Activated CD8-positive, alpha-beta T cell treated with anti-CD3 and anti-CD28 coated beads for 36 hours (primary cell): ENCODE measurements around the gene ZNF407. TPM values are rescaled to one million over a fixed set of nuclear protein-coding genes. Genes with fewer than 3 reads are reported as not detected.
"Not testable (repeated sequence)": the region's sequence is repeated elsewhere in the genome, so short reads cannot be mapped to it uniquely, and the experiment has no call there.

Source experiments
- ATAC-seq: fragments of 200-7000 bp; cut with Tn5 transposase; one replicate; pipeline ENCODE4 v1.10.0; 2021; ENCODE audit warnings: mild to moderate bottlenecking, moderate library complexity
- CTCF ChIA-PET: fragments of 350-600 bp; sonication (Branson Sonifier 250); formaldehyde crosslinking; loops from one replicate; lab custom pipeline; 2021; ENCODE audit warnings: antibody characterized with exemption; lab: Charles Lee
- POLR2A ChIA-PET: fragments of 350-600 bp; sonication (Branson Sonifier 250); formaldehyde crosslinking; loops from one replicate; lab custom pipeline; 2021; ENCODE audit warnings: antibody characterized with exemption; lab: Charles Lee
- DNase-seq: peaks from one replicate; pipeline ENCODE4 v3.0.0-alpha.2; 2020
- H3K27ac Mint-ChIP-seq: one replicate; pipeline ENCODE4 v1.8.0; 2021; ENCODE audit warnings: mild to moderate bottlenecking, mixed read lengths
- H3K27me3 Mint-ChIP-seq: one replicate; pipeline ENCODE4 v1.8.0; 2021; ENCODE audit warnings: mixed read lengths
- H3K36me3 Mint-ChIP-seq: one replicate; pipeline ENCODE4 v1.8.0; 2021; ENCODE audit warnings: low read depth, mixed read lengths
- H3K4me1 Mint-ChIP-seq: one replicate; pipeline ENCODE4 v1.8.0; 2021; ENCODE audit warnings: low read depth, mixed read lengths
- H3K4me3 Mint-ChIP-seq: one replicate; pipeline ENCODE4 v1.8.0; 2021; ENCODE audit warnings: mild to moderate bottlenecking, moderate library complexity, mixed read lengths
- H3K9me3 Mint-ChIP-seq: one replicate; pipeline ENCODE4 v1.8.0; 2021; ENCODE audit warnings: mixed read lengths
- intact Hi-C: fragments of 100-400 bp; cut with micrococcal nuclease; formaldehyde crosslinking; loops from one replicate; pipeline ENCODE4 v1.10.0; 2022
- total RNA-seq, 2 experiments: library from RNA; stranded (reverse); gene quantifications; one replicate each; pipeline ENCODE4 v1.2.3, GENCODE V29; 2021
- TF ChIP-seq, protein P1 (sequence below): fragments of 200-600 bp; IDR thresholded peaks from one replicate; pipeline ENCODE4 v1.8.0; 2022; ENCODE audit warnings: antibody characterized with exemption, mild to moderate bottlenecking

The ZNF407 gene
- total RNA-seq, 2 experiments from 2014 or later: 9.9 to 10.8 TPM

DNA sequence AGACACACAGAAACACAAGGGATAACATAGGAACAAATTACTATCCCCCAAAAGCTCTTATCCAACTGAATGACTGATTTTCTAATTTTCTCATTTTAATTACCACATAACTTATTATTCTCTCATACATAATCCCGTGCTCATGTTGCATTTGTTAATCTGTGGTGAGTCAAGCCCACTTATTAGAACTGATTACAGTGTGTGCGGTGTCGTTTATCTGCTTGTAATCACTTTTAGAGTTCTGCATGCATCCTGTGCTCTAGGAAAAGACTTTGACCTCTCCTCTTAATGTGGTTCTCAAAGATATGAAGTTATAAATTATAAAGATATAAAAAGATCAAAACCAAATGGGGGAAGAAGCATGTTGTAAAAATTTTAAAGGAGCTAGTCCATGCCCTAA, 33.7 kb upstream of the ZNF407 start:
- CTCF ChIA-PET: interaction anchor here (3.1 kb wide), 1 partner anchor 12 kb away, joined by 14 read pairs; no protein-coding TSS in a partner anchor
- Mint-ChIP-seq H3K9me3 (peaks cover 7% of the 10 kb centered on the region), H3K4me1 (no peaks in the 10 kb centered on the region), H3K27me3 (peaks cover 10% of the 10 kb centered on the region), H3K4me3 (no peak overlapping the region), H3K27ac (no peak overlapping the region), H3K36me3 (no peaks in the 10 kb centered on the region)
- intact Hi-C loops: no loop called here
- no peak for DNase-seq
- TF ChIP-seq, protein P1, sequence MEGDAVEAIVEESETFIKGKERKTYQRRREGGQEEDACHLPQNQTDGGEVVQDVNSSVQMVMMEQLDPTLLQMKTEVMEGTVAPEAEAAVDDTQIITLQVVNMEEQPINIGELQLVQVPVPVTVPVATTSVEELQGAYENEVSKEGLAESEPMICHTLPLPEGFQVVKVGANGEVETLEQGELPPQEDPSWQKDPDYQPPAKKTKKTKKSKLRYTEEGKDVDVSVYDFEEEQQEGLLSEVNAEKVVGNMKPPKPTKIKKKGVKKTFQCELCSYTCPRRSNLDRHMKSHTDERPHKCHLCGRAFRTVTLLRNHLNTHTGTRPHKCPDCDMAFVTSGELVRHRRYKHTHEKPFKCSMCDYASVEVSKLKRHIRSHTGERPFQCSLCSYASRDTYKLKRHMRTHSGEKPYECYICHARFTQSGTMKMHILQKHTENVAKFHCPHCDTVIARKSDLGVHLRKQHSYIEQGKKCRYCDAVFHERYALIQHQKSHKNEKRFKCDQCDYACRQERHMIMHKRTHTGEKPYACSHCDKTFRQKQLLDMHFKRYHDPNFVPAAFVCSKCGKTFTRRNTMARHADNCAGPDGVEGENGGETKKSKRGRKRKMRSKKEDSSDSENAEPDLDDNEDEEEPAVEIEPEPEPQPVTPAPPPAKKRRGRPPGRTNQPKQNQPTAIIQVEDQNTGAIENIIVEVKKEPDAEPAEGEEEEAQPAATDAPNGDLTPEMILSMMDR: no peak
- no peak for ATAC-seq
- POLR2A ChIA-PET: no interaction called here

DNA sequence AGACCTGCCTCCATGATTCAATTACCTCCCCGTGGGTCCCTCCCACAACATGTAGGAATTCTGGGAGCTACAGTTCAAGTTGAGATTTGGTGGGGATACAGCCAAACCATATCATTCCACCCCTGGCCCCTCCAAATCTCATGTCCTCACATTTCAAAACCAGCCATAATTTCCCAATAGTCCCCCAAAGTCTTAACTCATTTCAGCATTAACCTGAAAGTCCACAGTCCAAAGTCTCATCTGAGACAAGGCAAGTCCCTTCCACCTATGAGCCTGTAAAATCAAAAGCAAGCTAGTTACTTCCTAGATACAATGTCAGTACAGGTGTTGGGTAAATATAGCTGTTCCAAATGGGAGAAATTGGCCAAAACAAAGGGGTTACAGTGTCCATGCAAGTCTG, 32.5 kb upstream of the ZNF407 start:
- DNase-seq, H3K9me3 Mint-ChIP-seq, H3K4me3 Mint-ChIP-seq, intact Hi-C loops, H3K27ac Mint-ChIP-seq, POLR2A ChIA-PET, H3K4me1 Mint-ChIP-seq, H3K36me3 Mint-ChIP-seq, ATAC-seq: not testable (repeated sequence)
- peaks cover 14% of the 10 kb centered on the region for H3K27me3 Mint-ChIP-seq
- CTCF ChIA-PET: interaction anchor here (3.1 kb wide), 1 partner anchor 13 kb away, joined by 14 read pairs; no protein-coding TSS in a partner anchor

DNA sequence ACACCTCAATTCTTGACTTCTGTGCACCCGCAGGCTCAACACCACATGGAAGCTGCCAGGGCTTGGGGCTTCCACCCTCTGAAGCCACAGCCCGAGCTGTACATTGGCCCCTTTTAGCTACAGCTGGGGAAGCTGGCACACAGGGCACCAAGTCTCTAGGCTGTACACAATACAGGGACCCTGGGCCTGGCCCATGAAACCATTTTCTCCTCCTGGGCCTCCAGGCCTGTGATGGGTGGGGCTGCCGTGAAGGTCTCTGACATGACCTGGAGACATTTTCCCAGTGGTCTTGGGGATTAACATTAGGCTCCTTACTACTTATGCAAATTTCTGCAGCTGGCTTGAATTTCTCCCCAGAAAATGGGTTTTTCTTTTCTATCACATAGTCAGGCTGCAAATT, 31.7 kb upstream of the ZNF407 start:
- H3K27ac Mint-ChIP-seq, H3K4me1 Mint-ChIP-seq, ATAC-seq, POLR2A ChIA-PET, H3K36me3 Mint-ChIP-seq, H3K9me3 Mint-ChIP-seq, H3K4me3 Mint-ChIP-seq, intact Hi-C loops, DNase-seq: not testable (repeated sequence)
- H3K27me3 Mint-ChIP-seq: peaks cover 14% of the 10 kb centered on the region
- CTCF ChIA-PET: interaction anchor here (3.1 kb wide), 1 partner anchor 14 kb away, joined by 14 read pairs; no protein-coding TSS in a partner anchor

DNA sequence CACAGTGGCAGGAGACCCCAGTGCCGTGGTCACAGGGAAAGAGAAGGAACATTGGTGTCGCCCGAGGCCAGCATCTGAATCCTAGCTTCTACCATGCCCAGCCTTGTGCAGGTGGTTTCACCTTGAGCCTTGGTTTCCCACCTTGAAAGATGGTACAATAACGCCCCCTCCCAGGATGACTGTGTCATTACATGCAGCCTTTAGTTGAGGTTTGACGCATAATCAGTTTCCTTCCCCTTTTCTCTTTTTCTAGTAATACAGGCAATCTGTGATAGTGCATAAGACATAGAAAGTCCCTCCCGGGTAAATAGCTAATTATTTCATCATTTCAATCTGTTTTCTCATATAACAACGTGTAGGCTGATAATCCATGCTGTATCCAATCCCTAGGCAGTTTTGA, 29.8 kb upstream of the ZNF407 start:
- Mint-ChIP-seq H3K27me3 (peaks cover 14% of the 10 kb centered on the region), H3K4me1 (no peaks in the 10 kb centered on the region), H3K9me3 (peaks cover 7% of the 10 kb centered on the region), H3K4me3 (no peak overlapping the region), H3K27ac (no peak overlapping the region), H3K36me3 (no peaks in the 10 kb centered on the region)
- peak; percentile 8 for DNase-seq
- intact Hi-C loops: no loop called here
- ChIA-PET POLR2A (no interaction called here), CTCF (interaction anchor here (0.8 kb wide), 1 partner anchor 214 kb away, joined by 3 read pairs; no protein-coding TSS in a partner anchor)
- ATAC-seq: no peak
- TF ChIP-seq, protein P1: no peak

DNA sequence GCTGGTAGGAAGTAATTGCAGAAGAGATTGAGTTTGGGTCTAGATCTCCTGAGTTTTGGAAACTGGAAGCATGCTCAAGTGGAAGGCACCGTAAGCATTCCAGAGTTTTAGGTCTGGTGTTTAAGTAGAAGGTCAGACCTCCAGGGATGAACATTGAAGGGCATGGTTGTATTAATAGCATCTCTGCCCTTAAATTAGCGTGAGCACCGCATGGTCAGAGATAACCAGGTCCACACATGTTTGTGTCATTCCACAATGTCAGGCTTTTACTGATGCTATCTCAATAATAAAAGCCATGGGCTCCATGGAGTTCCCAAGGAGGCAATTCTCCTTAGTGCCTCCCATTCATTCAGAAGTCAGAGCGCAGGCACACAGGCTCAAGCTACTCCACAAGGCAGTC, 28.3 kb upstream of the ZNF407 start:
- TF ChIP-seq, protein P1: no peak
- DNase-seq (no peak), ATAC-seq (no peak)
- H3K9me3 Mint-ChIP-seq: peaks cover 7% of the 10 kb centered on the region
- H3K4me3 Mint-ChIP-seq: no peak overlapping the region
- H3K36me3 Mint-ChIP-seq: no peaks in the 10 kb centered on the region
- no peak overlapping the region for H3K27ac Mint-ChIP-seq
- intact Hi-C loops: no loop called here
- no peaks in the 10 kb centered on the region for H3K4me1 Mint-ChIP-seq
- H3K27me3 Mint-ChIP-seq: peaks cover 18% of the 10 kb centered on the region
- CTCF ChIA-PET: no interaction called here
- POLR2A ChIA-PET: no interaction called here

DNA sequence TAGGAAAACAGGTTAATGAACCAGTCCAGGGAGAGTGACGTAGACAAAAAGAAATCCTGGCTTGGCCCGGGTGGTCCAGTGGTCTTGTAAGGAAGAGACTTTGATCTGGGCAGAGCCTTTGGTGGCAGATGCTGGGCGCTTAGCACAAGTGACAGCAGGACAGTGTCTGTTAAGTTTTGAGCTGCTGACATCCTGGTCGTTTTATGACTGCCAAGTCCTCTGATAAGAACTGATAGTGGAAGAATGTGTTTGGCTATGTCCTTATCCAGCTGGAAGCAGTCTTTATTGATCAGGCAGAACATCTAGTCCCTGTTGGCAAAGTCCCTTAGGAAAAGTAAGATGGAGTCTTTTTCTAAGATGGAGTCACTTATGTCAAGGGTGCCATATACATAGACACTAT, 27.4 kb upstream of the ZNF407 start:
- ChIA-PET CTCF (interaction anchor here (1.1 to 1.4 kb wide), 2 partner anchors 15 to 18 kb away, joined by 3 to 6 read pairs; no protein-coding TSS in a partner anchor), POLR2A (no interaction called here)
- Mint-ChIP-seq H3K36me3 (no peaks in the 10 kb centered on the region), H3K27ac (no peak overlapping the region), H3K9me3 (peaks cover 7% of the 10 kb centered on the region), H3K27me3 (peaks cover 18% of the 10 kb centered on the region), H3K4me3 (no peak overlapping the region), H3K4me1 (no peaks in the 10 kb centered on the region)
- TF ChIP-seq, protein P1: no peak
- DNase-seq (no peak), ATAC-seq (no peak)
- intact Hi-C loops: no loop called here
